CD8-positive, alpha-beta memory T cell (primary cell): ENCODE measurements around the gene FHIT. TPM values are rescaled to one million over a fixed set of nuclear protein-coding genes. Genes with fewer than 3 reads are reported as not detected.

ENCODE experiments used
- CTCF ChIA-PET: fragments of 350-600 bp; sonication (Branson Sonifier 250); formaldehyde crosslinking; loops from one replicate; lab custom pipeline; 2021; ENCODE audit warnings: antibody characterized with exemption; lab: Charles Lee
- POLR2A ChIA-PET: fragments of 350-600 bp; sonication (Branson Sonifier 250); formaldehyde crosslinking; loops from one replicate; lab custom pipeline; 2021; ENCODE audit warnings: antibody characterized with exemption; lab: Charles Lee
- DNase-seq, 5 donors: peaks; one replicate each; pipeline versions ENCODE4 v3.0.0 to v3.0.0-alpha.2; 2020 to 2022; ENCODE audit warnings: mixed read lengths in 1 of 5
- H3K27ac ChIP-seq: one replicate; pipeline ENCODE4 v1.7.0; 2013; ENCODE audit warnings: low read depth, mild to moderate bottlenecking, low read length, moderate library complexity
- H3K27me3 ChIP-seq: 2 replicates; pipeline ENCODE4 v1.7.0; 2013; ENCODE audit warnings: low read length, mild to moderate bottlenecking; ENCODE audit not compliant: insufficient read depth, poor library complexity, severe bottlenecking
- H3K36me3 ChIP-seq: 2 replicates; pipeline ENCODE4 v1.7.0; 2013; ENCODE audit warnings: mild to moderate bottlenecking, low read length, moderate library complexity; ENCODE audit not compliant: insufficient read depth
- H3K4me1 ChIP-seq: 2 replicates; pipeline ENCODE4 v1.7.0; 2013; ENCODE audit warnings: mild to moderate bottlenecking, low read length, moderate library complexity; ENCODE audit not compliant: insufficient read depth
- H3K4me3 ChIP-seq: 2 replicates; pipeline ENCODE4 v1.7.0; 2013; ENCODE audit warnings: mild to moderate bottlenecking, low read length
- H3K9me3 ChIP-seq: 2 replicates; pipeline ENCODE4 v1.7.0; 2013; ENCODE audit warnings: mild to moderate bottlenecking, low read length
- H3K27ac Mint-ChIP-seq, 8 donors: one replicate each; pipeline ENCODE4 v1.8.0; 2020 to 2021; ENCODE audit warnings: mixed read lengths in 8 of 8, mild to moderate bottlenecking in 6 of 8, inconsistent platforms in 3 of 8, moderate library complexity in 3 of 8
- H3K27me3 Mint-ChIP-seq, 2 donors: one replicate each; pipeline ENCODE4 v1.8.0; 2020 to 2021; ENCODE audit warnings: mixed read lengths in 2 of 2, mild to moderate bottlenecking in 1 of 2, moderate library complexity in 1 of 2
- H3K36me3 Mint-ChIP-seq, 3 donors: one replicate each; pipeline ENCODE4 v1.8.0; 2020 to 2021; ENCODE audit warnings: mixed read lengths in 3 of 3, inconsistent platforms in 1 of 3, mild to moderate bottlenecking in 1 of 3
- H3K4me1 Mint-ChIP-seq, 3 donors: one replicate each; pipeline ENCODE4 v1.8.0; 2020 to 2021; ENCODE audit warnings: mixed read lengths in 3 of 3, inconsistent platforms in 1 of 3, mild to moderate bottlenecking in 1 of 3
- H3K4me3 Mint-ChIP-seq, 7 donors: one replicate each; pipeline ENCODE4 v1.8.0; 2020 to 2021; ENCODE audit warnings: mixed read lengths in 7 of 7, mild to moderate bottlenecking in 6 of 7, moderate library complexity in 4 of 7, inconsistent platforms in 2 of 7
- H3K9me3 Mint-ChIP-seq, 5 donors: one replicate each; pipeline ENCODE4 v1.8.0; 2020 to 2022; ENCODE audit warnings: mixed read lengths in 5 of 5, mild to moderate bottlenecking in 3 of 5, moderate library complexity in 2 of 5, inconsistent platforms in 1 of 5
- polyA plus RNA-seq: library from polyadenylated mRNA; unstranded; fragments of 300-500 nt; fragmentation: Illumina TruSeq; gene quantifications from one replicate; pipeline ENCODE4 v1.2.3, GENCODE V29; 2021
- total RNA-seq, 2 experiments: library from RNA; stranded (reverse); gene quantifications; one replicate each; pipeline ENCODE4 v1.2.3, GENCODE V29; 2021

Gene FHIT
- total and polyA plus RNA-seq, 3 experiments from 2014 or later, result 4.1 to 7.4 (median 4.2) TPM

DNA sequence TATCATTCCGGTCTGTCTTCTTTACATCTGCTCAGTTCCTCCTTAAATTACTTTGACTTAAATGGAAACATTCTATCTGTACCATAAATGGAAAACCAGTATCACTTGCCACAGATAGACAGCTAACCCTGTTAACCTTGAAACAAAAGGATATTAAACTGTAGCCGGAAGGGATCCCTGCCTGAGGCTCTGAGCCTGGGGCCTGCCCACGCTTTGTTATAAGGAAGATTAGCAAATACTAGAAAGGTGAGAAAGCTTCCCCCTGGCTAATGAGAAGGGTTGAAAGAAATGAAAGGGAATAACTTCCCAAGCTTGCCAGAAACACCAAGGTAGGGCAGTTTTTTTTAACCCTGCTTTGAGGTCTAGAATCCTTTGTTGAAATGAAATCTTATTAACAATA lies 927.6 kb downstream of the FHIT start:
- no peak overlapping the region for H3K27ac Mint-ChIP-seq
- H3K9me3 Mint-ChIP-seq, result no peaks in the 10 kb centered on the region
- Histone ChIP-seq H3K4me3 (no peak overlapping the region), H3K36me3 (no peaks in the 10 kb centered on the region), H3K9me3 (no peaks in the 10 kb centered on the region), H3K4me1 (no peaks in the 10 kb centered on the region), H3K27me3 (no peaks in the 10 kb centered on the region), H3K27ac (no peak overlapping the region)
- ChIA-PET CTCF (no interaction called here), POLR2A (no interaction called here)
- DNase-seq, result no peak
- no peaks in the 10 kb centered on the region for H3K36me3 Mint-ChIP-seq
- peaks cover 0 to 7% of the 10 kb centered on the region in 2 donors for H3K27me3 Mint-ChIP-seq
- H3K4me3 Mint-ChIP-seq, result no peak overlapping the region
- H3K4me1 Mint-ChIP-seq, result no peaks in the 10 kb centered on the region

DNA sequence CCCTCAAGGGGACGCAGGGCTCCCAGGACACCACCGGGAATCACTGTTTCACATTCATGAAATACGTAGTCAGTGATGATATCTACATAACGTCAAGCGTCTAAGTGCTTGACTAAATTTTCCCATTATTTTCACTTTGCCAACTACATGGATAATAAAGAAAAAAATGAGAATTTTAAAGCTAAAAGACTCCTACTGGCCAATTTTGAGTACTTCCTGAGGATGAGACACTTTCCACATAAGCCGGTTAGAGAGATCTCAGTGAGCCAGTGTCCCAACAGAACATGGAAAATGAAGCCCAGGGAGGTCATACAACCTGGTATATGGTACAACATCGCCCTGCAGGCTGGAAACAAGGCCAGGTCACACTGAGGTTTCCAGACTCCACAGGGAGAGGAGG lies 928.1 kb downstream of the FHIT start:
- no peaks in the 10 kb centered on the region for H3K9me3 Mint-ChIP-seq
- peaks cover 0 to 3% (median 1%) of the 10 kb centered on the region in 3 donors for H3K4me1 Mint-ChIP-seq
- no peak overlapping the region for H3K27ac Mint-ChIP-seq
- peaks cover 0 to 7% of the 10 kb centered on the region in 2 donors for H3K27me3 Mint-ChIP-seq
- no peak overlapping the region for H3K4me3 ChIP-seq
- H3K4me1 ChIP-seq, result no peaks in the 10 kb centered on the region
- no peak overlapping the region for H3K27ac ChIP-seq
- DNase-seq, result no peak
- H3K36me3 ChIP-seq, result no peaks in the 10 kb centered on the region
- H3K9me3 ChIP-seq, result no peaks in the 10 kb centered on the region
- ChIA-PET POLR2A (no interaction called here), CTCF (no interaction called here)
- no peak overlapping the region for H3K4me3 Mint-ChIP-seq
- no peaks in the 10 kb centered on the region for H3K27me3 ChIP-seq
- H3K36me3 Mint-ChIP-seq, result no peaks in the 10 kb centered on the region

DNA sequence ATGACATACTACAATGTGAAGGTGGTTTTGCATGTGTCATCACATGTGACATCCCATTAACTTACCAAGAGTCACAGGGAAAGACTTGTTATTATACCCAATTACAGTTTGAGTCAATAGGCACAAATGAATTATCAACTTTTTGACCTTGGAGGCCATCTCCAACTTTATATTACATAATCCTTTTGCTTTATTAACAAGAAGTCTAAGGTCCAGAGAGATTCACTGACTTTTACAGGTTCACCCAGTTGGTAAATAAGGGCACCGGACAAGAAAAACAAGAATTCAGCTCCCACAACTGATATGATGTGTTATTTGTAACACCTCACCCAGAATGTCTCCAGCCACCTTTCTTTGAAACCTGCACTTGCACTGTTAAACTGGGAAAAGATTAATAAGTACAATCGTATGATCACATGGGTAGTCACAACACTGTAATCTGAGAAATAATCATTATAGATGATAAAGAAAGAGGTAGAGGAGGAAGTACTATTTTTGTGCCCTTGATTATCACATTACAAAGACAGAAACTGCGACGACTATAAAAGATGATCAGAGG lies 928.9 kb downstream of the FHIT start:
- Mint-ChIP-seq H3K27me3 (peaks cover 0 to 7% of the 10 kb centered on the region in 2 donors), H3K4me3 (no peak overlapping the region), H3K9me3 (no peaks in the 10 kb centered on the region), H3K36me3 (no peaks in the 10 kb centered on the region), H3K4me1 (peaks cover 0 to 6% (median 2%) of the 10 kb centered on the region in 3 donors), H3K27ac (no peak overlapping the region)
- Histone ChIP-seq H3K4me3 (no peak overlapping the region), H3K4me1 (no peaks in the 10 kb centered on the region), H3K27me3 (no peaks in the 10 kb centered on the region), H3K36me3 (no peaks in the 10 kb centered on the region), H3K27ac (no peak overlapping the region), H3K9me3 (no peaks in the 10 kb centered on the region)
- DNase-seq, result no peak
- ChIA-PET CTCF (no interaction called here), POLR2A (no interaction called here)

DNA sequence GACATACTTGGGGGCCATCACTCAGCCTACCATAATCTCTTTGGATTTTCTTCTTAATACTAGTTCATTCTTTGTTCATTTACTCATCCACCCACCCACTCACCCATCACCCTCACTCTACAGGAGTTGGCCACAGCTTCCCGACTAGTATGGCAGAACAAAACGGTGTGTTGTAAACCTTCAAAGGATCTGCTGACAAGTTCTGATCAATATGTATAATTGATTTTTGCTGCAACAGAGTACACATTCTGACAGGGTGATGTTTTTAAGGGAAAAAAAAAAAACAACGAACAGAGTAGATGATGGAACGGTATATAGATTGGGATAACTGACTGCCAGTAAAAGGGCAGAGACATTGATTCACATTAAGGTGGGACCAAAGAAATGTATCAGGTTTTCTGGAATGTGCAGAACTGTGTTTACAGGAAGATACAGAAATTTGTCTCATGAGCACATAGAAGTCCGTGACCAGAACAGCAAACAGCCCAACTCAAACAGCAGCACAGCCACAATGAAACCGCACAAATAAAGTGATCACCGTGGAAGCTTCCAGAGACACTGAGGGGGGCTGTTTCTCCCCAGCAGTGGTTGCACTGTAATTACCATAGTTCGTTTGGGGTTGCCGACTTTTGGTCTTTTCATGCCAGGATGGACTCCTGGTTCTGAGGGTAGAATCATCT lies 931.9 kb downstream of the FHIT start:
- ChIA-PET POLR2A (no interaction called here), CTCF (no interaction called here)
- DNase-seq, result no peak
- Mint-ChIP-seq H3K36me3 (peaks cover 0 to 4% (median 0%) of the 10 kb centered on the region in 3 donors), H3K4me1 (peaks cover 0 to 6% (median 2%) of the 10 kb centered on the region in 3 donors), H3K9me3 (no peaks in the 10 kb centered on the region), H3K27me3 (peaks cover 0 to 7% of the 10 kb centered on the region in 2 donors), H3K4me3 (no peak overlapping the region), H3K27ac (peak overlapping the region in 1 of 8 donors; percentile 1)
- Histone ChIP-seq H3K27ac (no peak overlapping the region), H3K36me3 (no peaks in the 10 kb centered on the region), H3K4me1 (no peaks in the 10 kb centered on the region), H3K4me3 (no peak overlapping the region), H3K27me3 (no peaks in the 10 kb centered on the region), H3K9me3 (no peaks in the 10 kb centered on the region)

DNA sequence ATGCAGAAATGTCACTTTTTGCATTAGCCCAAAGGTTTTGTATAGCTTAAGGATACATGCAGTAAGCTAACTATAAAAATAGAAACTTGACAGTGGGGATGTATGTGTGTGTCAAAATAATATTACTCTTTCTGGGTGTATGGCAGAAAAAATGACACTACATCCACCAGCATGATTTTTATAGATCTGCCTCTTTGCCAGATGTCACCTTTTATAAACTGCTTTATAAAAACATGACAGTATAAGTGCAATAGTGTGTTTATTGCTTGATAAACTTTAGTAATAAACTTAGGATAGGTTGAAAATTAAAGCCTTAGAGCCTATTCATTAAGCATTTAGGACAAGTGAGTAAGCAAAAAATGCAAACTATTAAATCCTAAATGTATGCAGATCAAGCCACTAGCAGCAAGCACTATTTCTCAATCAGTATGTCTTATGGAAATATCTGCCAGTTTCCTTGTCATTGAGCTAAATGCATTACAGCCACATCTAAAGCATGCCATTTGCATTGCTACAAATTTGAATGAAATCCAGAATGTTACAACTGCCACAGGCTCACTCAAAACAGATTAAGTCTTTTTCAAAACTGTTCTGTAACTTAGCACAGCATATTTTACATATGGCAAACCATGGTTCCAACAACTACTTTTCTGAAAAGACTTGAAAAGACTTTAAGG lies 935.0 kb downstream of the FHIT start:
- peaks cover 0 to 7% of the 10 kb centered on the region in 2 donors for H3K27me3 Mint-ChIP-seq
- Histone ChIP-seq H3K27me3 (no peaks in the 10 kb centered on the region), H3K4me3 (no peak overlapping the region), H3K9me3 (no peaks in the 10 kb centered on the region), H3K4me1 (no peaks in the 10 kb centered on the region), H3K27ac (no peak overlapping the region), H3K36me3 (no peaks in the 10 kb centered on the region)
- no peak overlapping the region for H3K4me3 Mint-ChIP-seq
- ChIA-PET CTCF (interaction anchor here (1.2 kb wide), 1 partner anchor 101 kb away, joined by 3 read pairs; no protein-coding TSS in a partner anchor), POLR2A (no interaction called here)
- DNase-seq, result no peak
- H3K9me3 Mint-ChIP-seq, result no peaks in the 10 kb centered on the region
- H3K4me1 Mint-ChIP-seq, result peaks cover 0 to 6% (median 5%) of the 10 kb centered on the region in 3 donors
- peaks cover 0 to 4% (median 0%) of the 10 kb centered on the region in 3 donors for H3K36me3 Mint-ChIP-seq
- H3K27ac Mint-ChIP-seq, result no peak overlapping the region

DNA sequence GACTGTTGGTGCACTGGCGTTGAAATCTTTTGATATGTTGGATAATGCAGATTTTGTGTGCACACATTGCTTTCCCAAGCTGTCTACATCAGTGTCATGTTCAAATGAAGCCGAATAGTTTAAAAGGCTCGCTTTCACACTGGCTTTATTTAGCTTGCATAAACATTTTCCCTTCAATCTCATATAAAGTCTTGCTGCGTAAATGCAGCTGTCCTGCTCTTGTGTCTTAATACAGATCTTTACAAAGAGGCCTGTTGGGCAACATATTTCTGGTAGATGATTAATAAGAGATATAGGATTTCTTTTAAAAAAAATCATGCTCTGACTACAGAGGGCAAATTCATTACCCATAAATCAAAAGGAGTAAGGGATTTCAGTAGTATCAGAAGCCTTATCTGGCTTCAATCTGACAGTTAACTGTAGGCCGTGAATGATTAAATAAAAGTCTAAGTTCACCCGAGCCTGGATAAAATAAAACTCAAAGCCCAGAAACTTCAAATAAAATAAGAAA lies 937.2 kb downstream of the FHIT start:
- H3K27ac Mint-ChIP-seq, result no peak overlapping the region

DNA sequence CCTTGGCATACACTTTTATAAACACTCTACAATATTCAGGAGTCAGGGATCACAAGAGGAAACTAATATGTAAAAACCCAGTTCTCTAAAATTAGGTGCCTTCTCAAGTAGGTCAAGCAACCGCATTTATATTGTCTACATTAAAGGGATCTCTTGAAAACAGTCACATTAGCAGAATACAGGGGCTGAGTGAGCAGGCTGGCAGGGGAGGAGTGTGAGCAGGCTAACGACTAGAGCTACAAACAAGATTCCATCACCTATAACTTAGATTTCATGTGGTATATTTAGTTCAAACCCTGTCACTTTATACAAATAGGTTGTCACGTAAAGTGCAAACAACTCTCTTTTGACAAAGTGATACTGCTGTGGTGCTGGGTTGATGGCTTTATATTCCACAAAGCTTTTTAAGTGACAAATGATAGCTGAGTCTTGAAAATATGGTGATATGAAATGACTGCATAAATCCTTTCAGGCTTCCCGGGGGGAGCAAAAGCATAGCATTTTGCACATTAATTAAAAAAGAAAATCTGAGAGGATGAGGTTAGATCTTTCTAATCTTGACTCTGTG lies 937.9 kb downstream of the FHIT start:
- ChIA-PET CTCF (no interaction called here), POLR2A (no interaction called here)
- H3K27me3 ChIP-seq, result no peaks in the 10 kb centered on the region
- Mint-ChIP-seq H3K4me3 (no peak overlapping the region), H3K4me1 (peaks cover 0 to 5% (median 4%) of the 10 kb centered on the region in 3 donors), H3K9me3 (no peaks in the 10 kb centered on the region), H3K27ac (no peak overlapping the region), H3K27me3 (no peaks in the 10 kb centered on the region), H3K36me3 (peaks cover 0 to 4% (median 0%) of the 10 kb centered on the region in 3 donors)
- no peak for DNase-seq
- H3K36me3 ChIP-seq, result no peaks in the 10 kb centered on the region
- no peak overlapping the region for H3K4me3 ChIP-seq
- no peaks in the 10 kb centered on the region for H3K9me3 ChIP-seq
- no peaks in the 10 kb centered on the region for H3K4me1 ChIP-seq
- H3K27ac ChIP-seq, result no peak overlapping the region

More for the DNA sequence above, 937.2 kb downstream of the FHIT start:
- Mint-ChIP-seq H3K4me3 (no peak overlapping the region), H3K27me3 (peaks cover 0 to 3% of the 10 kb centered on the region in 2 donors), H3K36me3 (peaks cover 0 to 4% (median 0%) of the 10 kb centered on the region in 3 donors), H3K9me3 (no peaks in the 10 kb centered on the region), H3K4me1 (peaks cover 0 to 6% (median 5%) of the 10 kb centered on the region in 3 donors)
- no peaks in the 10 kb centered on the region for H3K27me3 ChIP-seq
- no peak overlapping the region for H3K4me3 ChIP-seq
- ChIA-PET POLR2A (no interaction called here), CTCF (no interaction called here)
- no peak overlapping the region for H3K27ac ChIP-seq
- DNase-seq, result no peak
- H3K4me1 ChIP-seq, result no peaks in the 10 kb centered on the region
- H3K36me3 ChIP-seq, result no peaks in the 10 kb centered on the region
- H3K9me3 ChIP-seq, result no peaks in the 10 kb centered on the region
